Measurements from ENCODE around the gene CCNL2.

- TF ChIP-seq EZH2 (IDR thresholded peaks at IDR 0.05; ENCODE audit: borderline replicate concordance, insufficient read depth, low read depth, low read length, poor library complexity, severe bottlenecking), result no peak
- no peak for TF ChIP-seq CTCF (IDR thresholded peaks at IDR 0.05)
Measured at GRCh38 chr1:1381294-1381693, 17.8 kb downstream of the CCNL2 start.
